ENCODE measurements around the gene GRIK4.
A peak's percentile ranks its signal among the peaks of the same experiment; 100 is the strongest.
"Not testable (repeated sequence)": the region's sequence is repeated elsewhere in the genome, so short reads cannot be mapped to it uniquely, and the experiment has no call there.

GRIK4 gene

GRCh38 chr11:120756931-120757330 lies 245.4 kb downstream of the GRIK4 start:
- DNase-seq = peak; percentile 38

- no peak for DNase-seq
These were observed 247.5 kb downstream of the GRIK4 start for GRCh38 chr11:120759046-120759445.

GRCh38 chr11:120765710-120766109 lies 254.2 kb downstream of the GRIK4 start:
- not testable (repeated sequence) for DNase-seq

- DNase-seq = no peak
These were observed 254.8 kb downstream of the GRIK4 start for GRCh38 chr11:120766318-120766717.

- DNase-seq = no peak
These were observed 257.4 kb downstream of the GRIK4 start for GRCh38 chr11:120768949-120769348.

- DNase-seq = no peak
These were observed 258.4 kb downstream of the GRIK4 start for GRCh38 chr11:120769906-120770305.

DNA sequence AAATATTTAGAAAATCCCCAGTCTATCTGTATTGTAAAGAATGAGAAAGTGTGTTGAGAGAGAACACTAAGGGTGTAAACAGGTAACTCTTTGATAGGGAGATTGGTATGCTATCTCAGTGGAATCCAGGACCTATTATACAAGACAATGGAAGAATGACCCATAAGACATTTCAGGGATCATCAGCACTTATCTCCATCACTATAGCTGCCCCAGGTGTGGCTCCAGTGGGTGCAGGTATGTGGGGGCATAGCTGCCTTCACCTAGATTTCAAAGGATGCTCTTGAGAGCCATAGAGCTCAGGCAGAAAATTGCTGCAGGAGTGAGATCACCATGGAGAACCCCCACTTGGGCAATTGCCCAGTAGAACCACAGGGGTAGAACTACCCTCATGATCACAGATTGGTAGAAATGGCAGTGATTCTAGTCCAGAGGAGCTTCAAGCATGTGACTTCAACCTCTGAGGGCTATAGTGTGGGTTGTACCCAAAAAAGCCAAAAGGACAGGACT lies 260.1 kb downstream of the GRIK4 start:
- DNase-seq = no peak

DNA sequence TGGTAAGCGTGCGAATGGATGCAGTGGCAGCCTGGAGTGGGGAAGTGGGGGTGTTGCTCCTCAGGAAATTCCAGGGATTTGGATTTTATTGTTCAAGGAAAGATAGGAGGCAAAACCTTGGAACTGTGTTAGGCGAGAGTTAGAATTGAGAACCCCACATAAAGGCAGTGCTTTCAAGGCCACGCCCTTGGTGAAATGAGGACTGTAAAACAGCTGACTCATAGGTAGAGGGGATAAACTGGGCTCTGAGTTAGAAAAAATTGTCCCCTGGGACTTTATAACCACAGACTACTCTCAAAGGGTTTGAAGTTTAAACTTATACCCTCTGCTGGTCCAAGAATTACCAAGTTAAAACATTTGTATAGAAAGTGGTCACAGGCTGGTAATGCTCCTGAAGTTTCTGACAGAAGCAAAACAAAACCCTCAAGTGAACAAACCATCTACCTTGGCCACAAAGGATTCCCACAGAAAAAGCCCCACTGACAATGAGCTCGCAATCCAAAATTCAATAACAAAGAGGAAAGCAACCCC lies 262.0 kb downstream of the GRIK4 start:
- no peak for DNase-seq

GRCh38 chr11:120774591-120775386 lies 263.2 kb downstream of the GRIK4 start:
- no peak for DNase-seq

DNA sequence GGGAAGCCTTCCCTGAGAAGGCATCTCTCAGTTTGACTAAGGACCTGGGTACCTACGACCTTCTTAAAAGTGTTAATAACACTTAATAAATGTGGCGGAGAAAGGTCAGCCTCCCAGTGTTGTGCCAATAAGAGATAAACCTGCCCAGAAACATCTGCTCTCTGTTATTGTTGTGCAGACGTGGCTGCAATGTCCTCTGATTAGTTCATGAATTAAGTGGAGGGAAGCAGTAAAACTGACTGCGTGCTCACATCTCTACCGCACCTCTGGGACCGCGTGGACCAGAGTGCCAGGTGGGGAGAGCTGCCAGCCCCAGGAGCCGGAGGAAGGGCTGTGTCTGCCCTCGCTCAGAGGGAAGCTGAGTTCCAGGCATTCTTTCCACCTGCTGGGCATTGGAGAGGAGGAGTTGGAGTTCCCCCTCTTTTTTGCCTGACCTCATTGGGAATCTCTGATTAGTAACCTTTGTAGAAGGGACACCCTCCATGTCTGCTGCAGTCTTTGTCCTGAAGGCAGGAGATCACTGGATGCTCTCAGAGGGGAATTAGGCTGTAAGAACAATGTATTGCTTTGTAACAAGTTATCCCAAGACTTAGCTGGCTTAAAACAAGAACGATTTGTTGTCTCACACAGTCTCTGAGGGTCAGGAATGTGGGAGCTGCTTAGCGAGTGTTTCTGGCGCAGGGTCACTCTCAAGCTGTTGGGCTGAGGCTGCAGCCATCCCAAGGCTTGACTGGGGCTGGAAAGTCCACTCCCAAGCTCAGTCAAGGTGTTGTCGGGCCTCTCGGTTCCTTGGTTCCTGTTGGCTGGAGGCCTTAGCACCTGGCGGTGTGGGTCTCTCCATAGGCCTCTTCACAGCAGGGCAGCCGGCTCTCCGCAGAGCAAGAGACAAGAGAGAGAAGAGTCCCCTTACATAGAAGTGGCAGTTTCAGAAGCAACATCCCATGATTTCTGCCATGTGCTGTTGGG lies 264.7 kb downstream of the GRIK4 start:
- DNase-seq = no peak

DNA sequence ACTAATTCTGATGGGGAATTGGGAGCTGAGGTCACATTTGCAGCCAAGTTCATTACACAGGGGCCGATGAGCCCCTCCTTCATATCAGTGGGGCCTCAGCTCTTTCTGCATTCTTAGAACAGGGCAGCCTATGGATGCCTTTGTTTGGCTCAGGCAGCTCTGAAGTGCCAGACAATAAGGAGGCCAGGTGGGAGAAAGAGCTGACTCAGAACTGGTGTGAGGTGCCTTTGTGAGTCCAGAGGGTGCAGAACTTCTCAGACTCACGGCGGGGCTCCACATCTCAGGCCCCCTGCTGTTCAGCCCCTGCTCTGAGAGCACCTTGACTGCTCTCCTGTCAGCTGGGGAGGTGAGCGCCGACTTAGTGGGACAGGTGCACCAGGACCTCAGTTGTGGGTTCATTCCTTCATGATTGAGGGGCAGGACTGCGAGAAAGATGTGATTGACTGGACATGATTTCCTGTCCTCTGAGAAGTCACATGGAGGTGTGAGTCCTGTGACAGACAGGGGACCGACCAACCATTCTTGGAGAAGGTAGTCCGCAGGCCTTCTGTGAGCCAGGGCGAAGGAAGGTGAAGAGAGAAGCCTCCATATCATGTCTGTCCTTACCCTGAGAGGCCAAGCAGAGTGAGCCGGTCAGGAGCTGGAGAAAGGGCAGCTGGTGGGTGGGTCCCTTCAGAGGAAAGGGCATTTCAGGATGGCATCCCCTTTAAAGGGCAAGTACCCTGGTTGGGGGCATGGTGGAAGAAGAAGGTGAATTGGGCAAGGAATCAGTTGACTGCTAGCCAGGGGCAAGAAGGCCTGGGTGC lies 267.3 kb downstream of the GRIK4 start:
- no peak for DNase-seq

DNA sequence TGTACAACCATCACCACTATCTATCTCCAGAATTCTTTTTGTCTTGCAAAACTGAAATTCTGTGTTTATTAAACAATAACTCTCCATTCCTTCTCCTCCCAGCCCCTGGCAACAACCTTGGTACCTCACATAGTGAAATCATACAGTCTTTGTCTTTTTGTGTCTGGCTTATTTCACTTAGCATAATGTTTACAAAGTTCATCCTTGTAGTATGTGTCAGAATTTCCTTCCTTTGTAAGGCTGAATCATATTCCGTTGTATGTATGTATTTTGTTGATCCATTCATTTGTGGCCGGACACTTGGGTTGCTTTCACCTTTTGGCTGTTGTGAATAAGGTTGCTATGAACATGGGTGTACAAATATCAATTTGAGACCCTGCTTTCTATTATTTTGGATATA lies 268.7 kb downstream of the GRIK4 start:
- DNase-seq = no peak

DNA sequence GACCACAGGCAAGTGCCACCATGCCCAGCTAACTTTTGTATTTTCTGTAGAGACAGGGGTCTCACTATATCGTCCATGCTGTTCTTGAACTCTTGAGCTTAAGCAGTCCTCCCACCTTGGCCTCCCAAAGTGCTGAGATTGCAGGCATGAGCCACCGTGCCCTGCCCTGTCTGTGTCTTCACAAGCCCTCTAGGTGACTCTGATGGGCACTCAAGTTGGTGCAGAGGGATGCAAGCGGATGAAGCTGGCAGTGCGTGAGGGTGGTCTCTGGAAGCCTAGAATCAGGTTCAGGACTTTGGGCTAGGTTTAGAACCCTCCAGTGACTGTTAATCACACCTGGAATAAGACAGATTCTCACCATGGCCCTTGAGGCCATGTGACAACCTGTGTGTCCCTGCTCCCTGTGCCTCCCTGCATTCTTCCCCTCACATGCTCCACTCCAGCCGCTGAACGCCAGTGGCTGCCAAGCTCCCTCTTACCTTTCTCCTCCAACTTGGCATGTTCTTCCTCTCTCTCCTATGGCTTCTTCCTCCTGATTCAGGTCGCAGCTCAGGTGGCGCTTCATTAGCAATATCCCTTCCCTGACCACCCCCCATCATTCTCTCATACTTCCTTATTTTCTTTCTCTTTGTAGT lies 270.1 kb downstream of the GRIK4 start:
- DNase-seq = no peak

DNA sequence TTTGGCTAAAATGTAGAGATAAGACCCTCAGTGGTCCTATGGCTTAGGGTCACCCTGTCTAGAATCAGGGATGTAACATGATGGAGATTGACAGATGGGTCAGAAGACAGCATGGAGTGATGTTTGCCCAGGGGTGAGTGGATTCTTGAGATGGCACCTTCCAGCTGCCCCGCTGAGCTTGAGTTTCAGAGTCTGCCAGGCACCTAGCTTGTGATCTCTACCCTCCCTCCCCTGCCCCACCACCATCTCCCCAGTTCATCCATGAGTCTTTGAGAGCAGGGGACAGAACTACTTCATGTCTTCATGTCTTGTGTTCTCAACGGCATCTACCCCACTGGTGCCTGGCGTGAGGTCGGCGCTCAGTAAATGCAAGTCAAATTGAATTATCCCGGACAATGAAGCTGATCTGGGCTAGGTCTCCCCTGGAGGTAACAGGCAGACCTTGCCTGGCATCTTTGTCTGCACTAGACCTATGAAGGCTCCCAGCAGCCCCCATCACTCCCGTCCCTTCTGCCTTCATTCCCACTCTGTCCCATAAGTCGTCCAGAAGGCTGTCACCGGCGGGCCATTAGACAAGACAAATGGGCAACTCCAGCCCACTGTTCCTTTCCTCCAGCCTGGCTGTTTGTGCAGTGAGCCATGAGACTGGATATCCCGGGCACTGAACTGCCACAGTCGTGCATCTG lies 273.2 kb downstream of the GRIK4 start:
- DNase-seq = no peak

DNA sequence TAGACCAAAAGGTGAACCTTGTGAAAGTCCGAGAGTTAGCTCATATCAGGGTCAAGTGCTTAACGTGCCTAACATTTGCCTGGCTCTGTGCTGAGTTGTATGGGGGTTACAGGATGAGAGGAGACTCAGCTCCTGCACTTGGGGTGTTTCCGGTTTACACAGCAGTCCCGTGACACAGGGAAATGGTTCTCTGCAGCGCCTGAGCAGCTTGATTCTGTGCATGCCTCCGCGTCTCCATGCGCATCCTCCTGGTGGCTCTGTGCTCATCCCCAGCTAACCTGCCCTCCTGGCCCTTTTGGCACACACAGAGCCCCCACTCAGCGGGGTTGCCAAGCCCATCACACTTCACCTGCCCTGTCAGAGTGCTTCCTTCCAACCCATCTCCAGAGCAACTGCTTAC lies 274.0 kb downstream of the GRIK4 start:
- no peak for DNase-seq

- DNase-seq = no peak
These were observed 274.7 kb downstream of the GRIK4 start for GRCh38 chr11:120786206-120786735.

GRCh38 chr11:120787224-120787623 lies 275.7 kb downstream of the GRIK4 start:
- not testable (repeated sequence) for DNase-seq

- DNase-seq = no peak
These were observed 277.8 kb downstream of the GRIK4 start for GRCh38 chr11:120789391-120789790.

- no peak for DNase-seq
These were observed 280.8 kb downstream of the GRIK4 start for GRCh38 chr11:120792306-120792705.

GRCh38 chr11:120793150-120793549 lies 281.6 kb downstream of the GRIK4 start:
- no peak for DNase-seq
